EH (cell line): ENCODE data around the gene DNAL4.

Source experiments
- DNase-seq: peaks from one replicate; pipeline ENCODE4 v3.0.0-alpha.2; 2015; ENCODE audit warnings: low read depth

Gene DNAL4

GRCh38 chr22:38784856-38785255 lies 9.1 kb downstream of the DNAL4 start:
- DNase-seq = no peak

DNA sequence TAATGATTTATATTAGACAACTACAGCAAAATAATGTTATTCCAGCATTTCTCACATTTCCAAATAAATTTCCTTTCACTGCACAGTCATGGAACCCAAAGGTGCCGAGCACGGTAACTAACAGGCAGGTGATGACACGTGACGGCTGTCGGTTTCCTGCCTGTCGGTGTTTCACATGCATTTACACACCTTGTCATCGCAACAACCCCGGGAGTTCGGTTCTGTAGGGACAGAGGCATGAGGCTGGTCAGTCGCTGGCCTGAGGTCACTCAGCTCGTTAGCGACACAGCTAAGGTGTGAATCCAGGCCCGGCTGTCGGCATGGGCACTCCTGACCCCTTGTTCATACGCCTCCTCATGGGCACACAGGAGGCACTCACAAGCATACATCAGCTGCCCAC lies 9.9 kb downstream of the DNAL4 start:
- no peak for DNase-seq

DNA sequence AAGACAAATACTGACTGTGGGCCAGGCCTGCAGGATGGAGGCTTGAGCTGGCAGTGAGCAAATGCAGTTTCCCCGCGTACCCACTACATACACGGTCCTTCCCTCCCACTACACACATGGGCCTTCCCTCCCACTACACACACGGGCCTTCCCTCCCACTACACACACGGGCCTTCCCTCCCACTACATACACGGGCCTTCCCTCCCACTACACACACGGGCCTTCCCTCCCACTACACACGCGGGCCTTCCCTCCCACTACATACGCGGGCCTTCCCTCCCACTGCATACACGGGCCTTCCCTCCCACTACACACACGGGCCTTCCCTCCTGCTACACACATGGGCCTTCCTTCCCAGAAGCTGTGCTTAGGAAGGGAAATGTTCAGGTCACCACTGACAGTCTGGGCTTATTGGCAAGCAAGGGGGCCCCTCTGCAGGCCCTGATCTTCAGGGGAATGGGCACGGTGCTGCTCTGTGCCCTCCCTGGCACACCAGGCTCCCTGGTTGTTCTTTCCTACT lies 10.8 kb downstream of the DNAL4 start:
- DNase-seq = no peak

- peak; percentile 57 for DNase-seq
These were observed 11.4 kb downstream of the DNAL4 start for GRCh38 chr22:38782402-38783094.

DNA sequence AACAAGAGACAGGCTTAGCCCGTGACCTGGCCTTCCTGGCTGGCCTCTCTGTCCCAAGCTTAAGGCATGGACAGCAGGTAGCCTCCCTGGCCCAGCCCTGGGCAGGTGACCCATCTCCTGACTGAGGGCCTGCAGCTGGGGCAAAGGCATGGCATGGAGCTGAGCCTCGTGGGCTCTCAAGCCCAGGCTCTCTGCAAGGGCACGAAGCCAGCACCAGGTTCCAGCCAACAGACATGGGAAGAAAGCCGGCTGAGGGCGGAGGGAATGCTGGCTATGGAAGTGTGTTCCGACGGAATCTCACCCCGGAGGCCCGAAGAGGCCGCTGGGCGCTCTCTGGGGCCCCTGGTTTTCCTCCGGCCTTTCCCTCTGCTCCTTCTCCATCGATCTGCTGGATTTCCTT lies 12.9 kb downstream of the DNAL4 start:
- DNase-seq = no peak

DNA sequence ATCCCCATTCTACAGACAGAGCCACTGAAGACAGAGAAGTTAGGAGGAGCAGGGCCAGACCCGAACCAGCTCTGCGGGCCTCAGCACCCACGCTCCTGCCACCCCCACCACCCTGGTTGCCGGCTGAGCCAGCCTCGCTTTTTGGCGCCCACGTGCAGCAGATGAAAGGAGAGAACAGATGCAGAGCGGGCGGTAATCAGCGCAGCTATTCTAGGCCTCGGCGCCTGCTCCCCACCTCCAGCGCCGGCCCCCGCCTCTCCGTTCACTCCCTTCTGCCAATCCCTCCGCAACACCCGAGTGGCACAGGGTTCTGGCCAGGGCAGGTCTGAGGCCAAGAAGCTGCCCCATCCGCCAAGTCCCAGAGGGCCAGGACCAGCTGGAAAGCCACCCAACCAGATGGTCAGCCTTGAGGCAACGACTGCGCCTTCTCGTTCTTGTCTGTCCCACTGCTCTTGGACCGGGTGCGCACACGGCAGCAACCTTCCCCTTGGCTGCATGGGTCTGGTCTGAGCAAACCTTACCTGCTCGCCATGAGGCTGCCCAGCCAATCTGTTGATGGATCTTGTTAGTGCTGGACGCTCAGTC lies 16.8 kb downstream of the DNAL4 start:
- no peak for DNase-seq

DNA sequence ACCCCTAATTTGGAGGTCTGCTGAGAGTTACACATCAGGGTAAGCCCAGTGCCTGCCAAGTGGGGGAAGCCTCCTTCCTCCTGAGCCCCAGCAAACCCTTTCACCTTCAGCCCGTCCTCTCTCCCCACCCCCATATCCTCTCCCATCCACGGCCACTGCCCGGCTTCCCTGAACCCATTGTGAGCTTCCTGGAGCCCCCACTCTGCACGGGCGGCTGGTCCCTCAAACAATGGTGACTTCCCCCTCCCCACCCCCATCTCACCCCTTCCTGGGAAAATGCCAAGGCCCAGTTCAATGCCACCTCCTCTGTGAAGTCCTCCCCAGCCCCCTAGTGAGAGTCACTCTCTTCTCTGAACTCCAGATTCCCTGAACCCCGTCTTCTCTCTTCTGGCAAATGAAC lies 17.9 kb downstream of the DNAL4 start:
- DNase-seq = no peak

- DNase-seq = no peak
These were observed 18.3 kb downstream of the DNAL4 start for GRCh38 chr22:38775656-38776055.

- DNase-seq = no peak
These were observed 19.3 kb downstream of the DNAL4 start for GRCh38 chr22:38774496-38775166.

GRCh38 chr22:38773363-38773946 lies 20.5 kb downstream of the DNAL4 start:
- no peak for DNase-seq

GRCh38 chr22:38772623-38772873 lies 21.4 kb downstream of the DNAL4 start:
- DNase-seq = no peak

DNA sequence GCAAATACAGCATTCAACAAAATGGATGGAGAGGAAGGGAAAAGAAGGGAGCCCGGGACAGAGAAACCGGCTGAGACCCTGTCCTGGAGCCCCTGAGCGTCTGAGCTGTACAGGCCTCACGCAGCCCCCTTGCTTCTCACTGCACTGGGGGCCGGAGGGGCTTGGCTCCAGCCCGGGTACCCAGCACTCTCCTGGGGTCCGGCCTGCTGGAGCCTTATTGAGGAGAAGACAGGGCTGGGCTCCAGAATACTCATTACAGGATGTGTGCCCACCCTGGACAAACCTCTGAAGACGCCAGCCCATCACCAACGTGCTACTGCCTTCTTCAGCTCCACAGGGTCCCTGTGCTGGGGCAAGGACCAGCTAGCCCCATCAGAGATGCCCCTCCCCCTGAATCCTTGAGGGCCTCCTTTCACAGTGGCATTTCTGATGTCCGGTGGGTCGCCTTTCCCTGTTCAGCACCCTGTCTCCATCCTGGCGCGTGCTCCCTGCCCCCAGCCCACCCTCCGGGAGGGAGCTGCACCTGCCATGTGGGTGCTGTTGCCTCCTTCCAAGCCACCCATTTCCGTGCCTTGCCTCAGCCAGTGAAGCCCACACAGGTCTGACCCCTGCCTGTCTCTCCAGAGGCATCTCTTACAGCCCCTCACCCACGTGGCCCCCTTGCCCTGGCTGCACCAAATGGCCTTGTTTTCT lies 23.5 kb downstream of the DNAL4 start:
- DNase-seq = no peak

GRCh38 chr22:38768036-38768435 lies 25.9 kb downstream of the DNAL4 start:
- no peak for DNase-seq

- no peak for DNase-seq
These were observed 26.6 kb downstream of the DNAL4 start for GRCh38 chr22:38767313-38767712.

DNA sequence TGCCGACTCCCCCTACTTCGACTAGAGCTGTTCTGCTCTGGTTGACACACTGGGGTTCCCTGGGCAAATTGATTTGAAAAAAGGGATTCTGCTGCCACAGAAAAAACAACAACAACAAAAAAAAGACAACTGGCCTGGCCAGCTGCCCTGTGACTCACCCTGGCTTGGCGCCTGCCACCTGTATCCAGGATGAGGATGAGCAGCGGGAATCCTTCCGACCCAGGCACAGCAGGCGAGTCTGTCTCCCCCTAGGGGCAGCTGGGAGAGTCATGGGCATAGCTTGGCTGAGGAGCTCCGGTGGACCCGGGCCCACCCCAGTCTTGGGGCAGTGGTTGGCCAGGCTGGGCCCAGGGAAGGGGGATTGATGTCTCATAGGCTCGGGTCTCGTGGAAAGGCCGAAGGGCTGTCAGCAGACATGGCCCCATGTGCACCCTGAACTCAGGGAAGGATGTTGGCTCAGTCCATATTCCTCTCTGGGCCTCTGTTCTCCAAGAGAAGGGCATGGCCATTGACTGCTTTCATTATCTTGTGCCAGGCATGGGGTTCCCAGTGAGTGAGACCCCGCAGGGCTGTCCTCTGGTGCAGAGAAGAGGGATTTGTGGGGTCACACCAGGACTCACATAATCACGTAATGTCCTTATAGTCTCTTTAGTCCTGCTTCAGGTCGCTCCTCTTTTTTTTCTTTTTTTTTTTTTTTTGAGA lies 27.7 kb downstream of the DNAL4 start:
- DNase-seq = peak; percentile 65

DNA sequence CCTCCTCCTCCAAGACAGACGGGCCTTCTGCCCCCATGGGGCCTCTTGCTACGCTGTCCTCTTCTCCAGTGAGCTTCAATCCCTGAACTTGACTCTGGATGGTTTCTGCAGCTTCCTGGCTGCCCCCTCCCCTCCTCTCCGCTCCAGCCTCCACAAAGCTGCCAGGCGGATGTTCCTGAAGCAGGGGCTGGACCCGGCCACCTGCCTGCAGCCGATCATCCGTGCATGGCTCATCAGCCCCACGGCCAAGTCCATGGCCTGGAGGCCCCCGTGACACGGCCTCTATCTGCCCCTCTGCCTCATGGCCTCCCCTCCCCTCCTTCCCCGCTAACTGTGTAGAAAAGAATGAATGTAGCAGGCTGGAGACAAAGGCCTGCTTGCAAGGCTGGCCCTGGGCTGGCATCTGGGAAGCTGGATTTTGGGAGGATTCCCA lies 31.4 kb downstream of the DNAL4 start:
- DNase-seq = no peak

- no peak for DNase-seq
These were observed 32.5 kb downstream of the DNAL4 start for GRCh38 chr22:38761202-38762162.

- DNase-seq = peak; percentile 37
These were observed 33.3 kb downstream of the DNAL4 start for GRCh38 chr22:38760477-38761201.

DNA sequence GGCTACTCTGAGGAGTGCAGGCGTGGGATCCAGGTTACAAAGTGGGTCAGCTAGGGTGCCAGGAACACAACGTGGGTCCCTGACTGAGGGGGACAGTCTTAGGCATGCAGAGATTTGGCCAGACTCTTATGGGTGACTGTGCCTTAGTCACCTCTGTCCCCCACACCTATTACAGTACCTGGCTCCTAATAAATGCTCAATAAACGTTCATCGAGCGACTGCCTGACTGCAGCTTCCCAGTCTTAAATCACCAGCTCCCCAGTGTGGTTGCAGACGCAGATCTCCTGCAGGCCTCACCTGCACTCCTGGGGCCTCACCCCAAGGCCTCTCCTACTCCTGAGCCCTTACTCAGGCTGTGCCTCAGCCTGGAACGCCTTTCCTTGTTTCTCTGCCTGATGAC lies 34.9 kb downstream of the DNAL4 start:
- DNase-seq = no peak
